Kidney epithelial cell (primary cell): ENCODE results near the gene ADTRP. TPM values are rescaled to one million over a fixed set of nuclear protein-coding genes. Genes with fewer than 3 reads are reported as not detected.
"Not testable (repeated sequence)": the region's sequence is repeated elsewhere in the genome, so short reads cannot be mapped to it uniquely, and the experiment has no call there.

Experiments used
- DNase-seq: peaks from one replicate; pipeline ENCODE4 v3.0.0-alpha.2; 2010; ENCODE audit warnings: low read depth
- H3K27me3 ChIP-seq: 2 replicates; pipeline ENCODE4 v1.6.0; 2011; ENCODE audit warnings: low read length; ENCODE audit not compliant: control insufficient read depth, insufficient read depth
- H3K36me3 ChIP-seq: 2 replicates; pipeline ENCODE4 v1.5.1; 2011; ENCODE audit warnings: low read length; ENCODE audit not compliant: control insufficient read depth, insufficient read depth
- H3K4me3 ChIP-seq: 2 replicates; pipeline ENCODE4 v1.5.1; 2011; ENCODE audit warnings: low read depth, mild to moderate bottlenecking, control low read depth, low read length
- CTCF ChIP-seq: IDR thresholded peaks from 2 replicates; pipeline ENCODE4 v1.5.1; 2011; ENCODE audit warnings: mild to moderate bottlenecking, moderate library complexity, low read length, control low read depth, inconsistent platforms; ENCODE audit not compliant: insufficient read depth, poor library complexity, severe bottlenecking
- total RNA-seq: library from RNA; depleted of rRNA; stranded (reverse); fragments of >200 nt; gene quantifications from 2 replicates; pipeline ENCODE4 v1.2.3, GENCODE V29; 2015

ADTRP gene
- total RNA-seq, 1 donor from 2014 or later = 4.6 TPM

GRCh38 chr6:11701573-11701972 lies 77.0 kb downstream of the ADTRP start:
- TF ChIP-seq CTCF = no peak
- H3K4me3 ChIP-seq = no peak overlapping the region
- no peaks in the 10 kb centered on the region for H3K36me3 ChIP-seq
- H3K27me3 ChIP-seq = no peaks in the 10 kb centered on the region
- DNase-seq = no peak

- Histone ChIP-seq H3K4me3 (no peak overlapping the region), H3K36me3 (no peaks in the 10 kb centered on the region), H3K27me3 (no peaks in the 10 kb centered on the region)
- no peak for DNase-seq
- TF ChIP-seq CTCF = peak; percentile 29
Observed at GRCh38 chr6:11700118-11700718, 78.4 kb downstream of the ADTRP start.

GRCh38 chr6:11699576-11699975 lies 79.0 kb downstream of the ADTRP start:
- TF ChIP-seq CTCF = no peak
- Histone ChIP-seq H3K27me3 (no peaks in the 10 kb centered on the region), H3K4me3 (no peak overlapping the region), H3K36me3 (no peaks in the 10 kb centered on the region)
- DNase-seq = no peak

- Histone ChIP-seq H3K27me3 (no peaks in the 10 kb centered on the region), H3K4me3 (no peak overlapping the region), H3K36me3 (no peaks in the 10 kb centered on the region)
- TF ChIP-seq CTCF = no peak
- no peak for DNase-seq
Observed at GRCh38 chr6:11692451-11693376, 85.9 kb downstream of the ADTRP start.

GRCh38 chr6:11689847-11690246 lies 88.8 kb downstream of the ADTRP start:
- Histone ChIP-seq H3K4me3 (no peak overlapping the region), H3K27me3 (no peaks in the 10 kb centered on the region), H3K36me3 (no peaks in the 10 kb centered on the region)
- no peak for DNase-seq
- TF ChIP-seq CTCF = no peak

GRCh38 chr6:11689400-11689799 lies 89.2 kb downstream of the ADTRP start:
- not testable (repeated sequence) for H3K4me3 ChIP-seq, DNase-seq, H3K27me3 ChIP-seq, H3K36me3 ChIP-seq
